Activated naive CD8-positive, alpha-beta T cell treated with anti-CD3 and anti-CD28 coated beads, Interleukin-2, amount 50 U/mL, for 24 hours (primary cell): ENCODE data around the gene NCAPD2.
A peak's percentile ranks its signal among the peaks of the same experiment; 100 is the strongest.
"Not testable (repeated sequence)": the region's sequence is repeated elsewhere in the genome, so short reads cannot be mapped to it uniquely, and the experiment has no call there.

Experiments used
- ATAC-seq: fragments of 150-1000 bp; cut with Tn5 transposase; one replicate; pipeline ENCODE4 v1.10.0; 2021
- DNase-seq: peaks from one replicate; pipeline ENCODE4 v3.0.0; 2021
- H3K27ac Mint-ChIP-seq: one replicate; pipeline ENCODE4 v1.8.0; 2021; ENCODE audit warnings: mild to moderate bottlenecking, mixed read lengths
- H3K27me3 Mint-ChIP-seq: one replicate; pipeline ENCODE4 v1.8.0; 2021; ENCODE audit warnings: mixed read lengths
- H3K36me3 Mint-ChIP-seq: one replicate; pipeline ENCODE4 v1.8.0; 2021; ENCODE audit warnings: low read depth, mixed read lengths
- H3K4me1 Mint-ChIP-seq: one replicate; pipeline ENCODE4 v1.8.0; 2021; ENCODE audit warnings: mixed read lengths
- H3K4me3 Mint-ChIP-seq: one replicate; pipeline ENCODE4 v1.8.0; 2021; ENCODE audit warnings: mild to moderate bottlenecking, moderate library complexity, mixed read lengths
- H3K9me3 Mint-ChIP-seq: one replicate; pipeline ENCODE4 v1.8.0; 2021; ENCODE audit warnings: mixed read lengths

Gene NCAPD2

GRCh38 chr12:6459004-6459337 is 34.9 kb upstream of the NCAPD2 start:
- DNase-seq (no peak), ATAC-seq (no peak)
- Mint-ChIP-seq H3K36me3 (peaks cover 87% of the 10 kb centered on the region), H3K27me3 (no peaks in the 10 kb centered on the region), H3K4me3 (peak overlapping the region; percentile 18), H3K4me1 (peaks cover 93% of the 10 kb centered on the region), H3K9me3 (no peaks in the 10 kb centered on the region), H3K27ac (peak overlapping the region; percentile 80)

GRCh38 chr12:6460751-6461371 is 33.0 kb upstream of the NCAPD2 start:
- DNase-seq (peak; percentile 49), ATAC-seq (peak; percentile 6)
- H3K9me3 Mint-ChIP-seq = no peaks in the 10 kb centered on the region
- H3K4me3 Mint-ChIP-seq = peak overlapping the region; percentile 83
- peaks cover 87% of the 10 kb centered on the region for H3K36me3 Mint-ChIP-seq
- peaks cover 94% of the 10 kb centered on the region for H3K4me1 Mint-ChIP-seq
- no peaks in the 10 kb centered on the region for H3K27me3 Mint-ChIP-seq
- H3K27ac Mint-ChIP-seq = peak overlapping the region; percentile 100

GRCh38 chr12:6461401-6462233 is 32.3 kb upstream of the NCAPD2 start:
- peaks cover 94% of the 10 kb centered on the region for H3K4me1 Mint-ChIP-seq
- H3K9me3 Mint-ChIP-seq = no peaks in the 10 kb centered on the region
- H3K36me3 Mint-ChIP-seq = peaks cover 90% of the 10 kb centered on the region
- peak overlapping the region; percentile 100 for H3K27ac Mint-ChIP-seq
- H3K27me3 Mint-ChIP-seq = no peaks in the 10 kb centered on the region
- DNase-seq (peak; percentile 85), ATAC-seq (peak; percentile 87)
- H3K4me3 Mint-ChIP-seq = peak overlapping the region; percentile 83

GRCh38 chr12:6462234-6462995 is 31.5 kb upstream of the NCAPD2 start:
- peaks cover 90% of the 10 kb centered on the region for H3K36me3 Mint-ChIP-seq
- peak overlapping the region; percentile 100 for H3K27ac Mint-ChIP-seq
- DNase-seq (no peak), ATAC-seq (peak; percentile 60)
- no peaks in the 10 kb centered on the region for H3K27me3 Mint-ChIP-seq
- H3K4me3 Mint-ChIP-seq = peak overlapping the region; percentile 83
- H3K4me1 Mint-ChIP-seq = peaks cover 94% of the 10 kb centered on the region
- H3K9me3 Mint-ChIP-seq = no peaks in the 10 kb centered on the region

- H3K9me3 Mint-ChIP-seq = no peaks in the 10 kb centered on the region
- ATAC-seq (no peak), DNase-seq (peak; percentile 34)
- peak overlapping the region; percentile 83 for H3K4me3 Mint-ChIP-seq
- peaks cover 94% of the 10 kb centered on the region for H3K36me3 Mint-ChIP-seq
- peaks cover 95% of the 10 kb centered on the region for H3K4me1 Mint-ChIP-seq
- H3K27me3 Mint-ChIP-seq = no peaks in the 10 kb centered on the region
- H3K27ac Mint-ChIP-seq = peak overlapping the region; percentile 100
Measured at GRCh38 chr12:6463216-6463615, 30.7 kb upstream of the NCAPD2 start.

- Mint-ChIP-seq H3K27ac (peak overlapping the region; percentile 100), H3K36me3 (peaks cover 94% of the 10 kb centered on the region), H3K4me3 (peak overlapping the region; percentile 83), H3K27me3 (no peaks in the 10 kb centered on the region), H3K9me3 (no peaks in the 10 kb centered on the region), H3K4me1 (peaks cover 95% of the 10 kb centered on the region)
- DNase-seq (no peak), ATAC-seq (no peak)
Measured at GRCh38 chr12:6463858-6464257, 30.0 kb upstream of the NCAPD2 start.

- Mint-ChIP-seq H3K4me3 (peak overlapping the region; percentile 83), H3K27me3 (no peaks in the 10 kb centered on the region), H3K27ac (peak overlapping the region; percentile 100), H3K4me1 (peaks cover 96% of the 10 kb centered on the region), H3K36me3 (peaks cover 95% of the 10 kb centered on the region), H3K9me3 (no peaks in the 10 kb centered on the region)
- ATAC-seq = no peak
- no peak for DNase-seq
Measured at GRCh38 chr12:6464531-6464930, 29.4 kb upstream of the NCAPD2 start.

- ATAC-seq (no peak), DNase-seq (peak; percentile 41)
- no peaks in the 10 kb centered on the region for H3K27me3 Mint-ChIP-seq
- peak overlapping the region; percentile 93 for H3K4me3 Mint-ChIP-seq
- H3K36me3 Mint-ChIP-seq = peaks cover 89% of the 10 kb centered on the region
- H3K9me3 Mint-ChIP-seq = no peaks in the 10 kb centered on the region
- peak overlapping the region; percentile 90 for H3K27ac Mint-ChIP-seq
- peaks cover 91% of the 10 kb centered on the region for H3K4me1 Mint-ChIP-seq
Measured at GRCh38 chr12:6465467-6466183, 28.3 kb upstream of the NCAPD2 start.

- H3K4me3 Mint-ChIP-seq = peak overlapping the region; percentile 93
- H3K36me3 Mint-ChIP-seq = peaks cover 83% of the 10 kb centered on the region
- no peak for DNase-seq
Measured at GRCh38 chr12:6466184-6466573, 27.7 kb upstream of the NCAPD2 start.

GRCh38 chr12:6466751-6467150 is 27.2 kb upstream of the NCAPD2 start:
- Mint-ChIP-seq H3K4me3 (peak overlapping the region; percentile 93), H3K36me3 (peaks cover 79% of the 10 kb centered on the region), H3K27ac (peak overlapping the region; percentile 90), H3K4me1 (peaks cover 89% of the 10 kb centered on the region)
- H3K27me3 Mint-ChIP-seq, ATAC-seq, H3K9me3 Mint-ChIP-seq, DNase-seq: not testable (repeated sequence)

More at GRCh38 chr12:6466184-6466573, 27.7 kb upstream of the NCAPD2 start:
- Mint-ChIP-seq H3K27ac (peak overlapping the region; percentile 90), H3K4me1 (peaks cover 90% of the 10 kb centered on the region), H3K9me3 (no peaks in the 10 kb centered on the region), H3K27me3 (no peaks in the 10 kb centered on the region)
- no peak for ATAC-seq

GRCh38 chr12:6467571-6468282 is 26.2 kb upstream of the NCAPD2 start:
- peaks cover 69% of the 10 kb centered on the region for H3K36me3 Mint-ChIP-seq
- H3K27me3 Mint-ChIP-seq, H3K9me3 Mint-ChIP-seq, DNase-seq, ATAC-seq: not testable (repeated sequence)
- peak overlapping the region; percentile 93 for H3K4me3 Mint-ChIP-seq
- H3K27ac Mint-ChIP-seq = peak overlapping the region; percentile 90
- peaks cover 85% of the 10 kb centered on the region for H3K4me1 Mint-ChIP-seq

GRCh38 chr12:6468283-6468575 is 25.7 kb upstream of the NCAPD2 start:
- H3K27ac Mint-ChIP-seq = peak overlapping the region; percentile 90
- no peaks in the 10 kb centered on the region for H3K27me3 Mint-ChIP-seq
- peak overlapping the region; percentile 93 for H3K4me3 Mint-ChIP-seq
- ATAC-seq (no peak), DNase-seq (no peak)
- peaks cover 80% of the 10 kb centered on the region for H3K4me1 Mint-ChIP-seq
- no peaks in the 10 kb centered on the region for H3K9me3 Mint-ChIP-seq
- H3K36me3 Mint-ChIP-seq = peaks cover 64% of the 10 kb centered on the region

GRCh38 chr12:6469092-6469491 is 24.8 kb upstream of the NCAPD2 start:
- peak overlapping the region; percentile 93 for H3K4me3 Mint-ChIP-seq
- peak overlapping the region; percentile 90 for H3K27ac Mint-ChIP-seq
- no peak for ATAC-seq
- peaks cover 72% of the 10 kb centered on the region for H3K4me1 Mint-ChIP-seq
- no peaks in the 10 kb centered on the region for H3K27me3 Mint-ChIP-seq
- no peaks in the 10 kb centered on the region for H3K9me3 Mint-ChIP-seq
- peaks cover 56% of the 10 kb centered on the region for H3K36me3 Mint-ChIP-seq
- DNase-seq = no peak
